GM23338 (cell line): Measurements from ENCODE around the gene ALDH1B1.

ENCODE experiments used
- CREB1 ChIP-seq: fragments of 250-450 bp; sonication (Bioruptor Pico); IDR thresholded peaks from 2 replicates; pipeline ENCODE4 v1.5.0; 2020; ENCODE audit warnings: low read depth, mild to moderate bottlenecking, moderate library complexity
- EZH2 ChIP-seq: fragments of 200-600 bp; sonication (generic); IDR thresholded peaks from one replicate; pipeline ENCODE4 v1.8.0; 2017; ENCODE audit warnings: antibody characterized with exemption, mild to moderate bottlenecking, low read depth; ENCODE audit not compliant: unreplicated experiment
- EZH2phosphoT487 ChIP-seq: fragments of 200-600 bp; sonication (generic); IDR thresholded peaks from one replicate; pipeline ENCODE4 v1.8.1; 2018; ENCODE audit warnings: antibody characterized with exemption; ENCODE audit not compliant: unreplicated experiment
- JUNB ChIP-seq: IDR thresholded peaks from one replicate; pipeline ENCODE4 v1.6.1; 2016; ENCODE audit warnings: antibody characterized with exemption; ENCODE audit not compliant: unreplicated experiment
- NANOG ChIP-seq: IDR thresholded peaks from 2 replicates; pipeline ENCODE4 v1.6.1; 2016; ENCODE audit warnings: antibody characterized with exemption, borderline replicate concordance
- POLR2AphosphoS5 ChIP-seq: IDR thresholded peaks from 2 replicates; pipeline ENCODE4 v1.6.1; 2016; ENCODE audit warnings: antibody characterized with exemption, low read depth
- STAT1 ChIP-seq: IDR thresholded peaks from one replicate; pipeline ENCODE4 v1.6.1; 2016; ENCODE audit warnings: antibody characterized with exemption; ENCODE audit not compliant: unreplicated experiment
- ZNF114 ChIP-seq: fragments of 250-450 bp; sonication (Bioruptor Pico); IDR thresholded peaks from 2 replicates; pipeline ENCODE4 v1.5.0; 2020; ENCODE audit warnings: mild to moderate bottlenecking, moderate library complexity
- ZNF331 ChIP-seq: fragments of 250-450 bp; sonication (Bioruptor Pico); IDR thresholded peaks from 2 replicates; pipeline ENCODE4 v1.5.0; 2020; ENCODE audit warnings: low read depth, mild to moderate bottlenecking, moderate library complexity
- TF ChIP-seq, protein P1 (sequence below), 2 experiments: fragments of 200-600 bp in 1 of 2; sonication (generic) in 1 of 2; conservative IDR thresholded peaks; 2 replicates each; pipeline versions ENCODE4 v1.5.1 to v1.6.1; 2016 to 2017; ENCODE audit warnings: antibody characterized with exemption in 2 of 2, low read depth in 2 of 2, mild to moderate bottlenecking in 2 of 2, moderate library complexity in 1 of 2
- TF ChIP-seq, protein P2 (sequence below): IDR thresholded peaks from one replicate; pipeline ENCODE4 v1.6.1; 2018; ENCODE audit warnings: antibody characterized with exemption; ENCODE audit not compliant: unreplicated experiment
- TF ChIP-seq, protein P3 (sequence below): fragments of 250-450 bp; sonication (Bioruptor Pico); IDR thresholded peaks from 2 replicates; pipeline ENCODE4 v1.5.0; 2020; ENCODE audit warnings: mild to moderate bottlenecking, moderate library complexity
- TF ChIP-seq, protein P4 (sequence below): IDR thresholded peaks from 2 replicates; pipeline ENCODE4 v1.6.1; 2016; ENCODE audit warnings: antibody characterized with exemption

DNA sequence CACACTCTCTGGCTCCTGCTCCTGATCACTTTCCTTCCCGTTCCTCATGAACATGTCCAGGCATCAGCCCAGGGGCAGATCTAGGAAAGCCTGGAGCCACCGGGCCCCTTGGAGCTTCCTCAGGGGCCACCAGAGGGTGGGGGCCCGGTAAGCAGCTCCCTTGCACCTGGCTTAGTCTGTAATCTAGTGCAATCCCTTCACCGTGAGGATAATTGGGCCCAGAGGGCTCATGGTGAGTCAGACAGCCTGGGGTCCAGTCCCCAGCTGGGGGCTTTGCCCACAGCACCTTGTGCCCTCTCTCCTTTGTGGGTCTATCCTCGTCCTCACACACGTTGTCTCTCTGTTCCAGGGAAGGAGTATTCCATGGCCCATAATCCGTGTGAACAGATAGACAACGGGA, 10.4 kb upstream of the ALDH1B1 start:
- TF ChIP-seq, protein P1, sequence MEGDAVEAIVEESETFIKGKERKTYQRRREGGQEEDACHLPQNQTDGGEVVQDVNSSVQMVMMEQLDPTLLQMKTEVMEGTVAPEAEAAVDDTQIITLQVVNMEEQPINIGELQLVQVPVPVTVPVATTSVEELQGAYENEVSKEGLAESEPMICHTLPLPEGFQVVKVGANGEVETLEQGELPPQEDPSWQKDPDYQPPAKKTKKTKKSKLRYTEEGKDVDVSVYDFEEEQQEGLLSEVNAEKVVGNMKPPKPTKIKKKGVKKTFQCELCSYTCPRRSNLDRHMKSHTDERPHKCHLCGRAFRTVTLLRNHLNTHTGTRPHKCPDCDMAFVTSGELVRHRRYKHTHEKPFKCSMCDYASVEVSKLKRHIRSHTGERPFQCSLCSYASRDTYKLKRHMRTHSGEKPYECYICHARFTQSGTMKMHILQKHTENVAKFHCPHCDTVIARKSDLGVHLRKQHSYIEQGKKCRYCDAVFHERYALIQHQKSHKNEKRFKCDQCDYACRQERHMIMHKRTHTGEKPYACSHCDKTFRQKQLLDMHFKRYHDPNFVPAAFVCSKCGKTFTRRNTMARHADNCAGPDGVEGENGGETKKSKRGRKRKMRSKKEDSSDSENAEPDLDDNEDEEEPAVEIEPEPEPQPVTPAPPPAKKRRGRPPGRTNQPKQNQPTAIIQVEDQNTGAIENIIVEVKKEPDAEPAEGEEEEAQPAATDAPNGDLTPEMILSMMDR (conservative IDR thresholded peaks at IDR 0.05; ENCODE audit: low read depth in 2 of 2), result no peak
- TF ChIP-seq, protein P2, sequence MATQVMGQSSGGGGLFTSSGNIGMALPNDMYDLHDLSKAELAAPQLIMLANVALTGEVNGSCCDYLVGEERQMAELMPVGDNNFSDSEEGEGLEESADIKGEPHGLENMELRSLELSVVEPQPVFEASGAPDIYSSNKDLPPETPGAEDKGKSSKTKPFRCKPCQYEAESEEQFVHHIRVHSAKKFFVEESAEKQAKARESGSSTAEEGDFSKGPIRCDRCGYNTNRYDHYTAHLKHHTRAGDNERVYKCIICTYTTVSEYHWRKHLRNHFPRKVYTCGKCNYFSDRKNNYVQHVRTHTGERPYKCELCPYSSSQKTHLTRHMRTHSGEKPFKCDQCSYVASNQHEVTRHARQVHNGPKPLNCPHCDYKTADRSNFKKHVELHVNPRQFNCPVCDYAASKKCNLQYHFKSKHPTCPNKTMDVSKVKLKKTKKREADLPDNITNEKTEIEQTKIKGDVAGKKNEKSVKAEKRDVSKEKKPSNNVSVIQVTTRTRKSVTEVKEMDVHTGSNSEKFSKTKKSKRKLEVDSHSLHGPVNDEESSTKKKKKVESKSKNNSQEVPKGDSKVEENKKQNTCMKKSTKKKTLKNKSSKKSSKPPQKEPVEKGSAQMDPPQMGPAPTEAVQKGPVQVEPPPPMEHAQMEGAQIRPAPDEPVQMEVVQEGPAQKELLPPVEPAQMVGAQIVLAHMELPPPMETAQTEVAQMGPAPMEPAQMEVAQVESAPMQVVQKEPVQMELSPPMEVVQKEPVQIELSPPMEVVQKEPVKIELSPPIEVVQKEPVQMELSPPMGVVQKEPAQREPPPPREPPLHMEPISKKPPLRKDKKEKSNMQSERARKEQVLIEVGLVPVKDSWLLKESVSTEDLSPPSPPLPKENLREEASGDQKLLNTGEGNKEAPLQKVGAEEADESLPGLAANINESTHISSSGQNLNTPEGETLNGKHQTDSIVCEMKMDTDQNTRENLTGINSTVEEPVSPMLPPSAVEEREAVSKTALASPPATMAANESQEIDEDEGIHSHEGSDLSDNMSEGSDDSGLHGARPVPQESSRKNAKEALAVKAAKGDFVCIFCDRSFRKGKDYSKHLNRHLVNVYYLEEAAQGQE, result no peak
- TF ChIP-seq JUNB, result no peak
- TF ChIP-seq POLR2AphosphoS5, result no peak
- no peak for TF ChIP-seq CREB1 (CRISPR knock-in tag)
- no peak for TF ChIP-seq ZNF114 (CRISPR knock-in tag)
- no peak for TF ChIP-seq EZH2phosphoT487
- no peak for TF ChIP-seq STAT1
- no peak for TF ChIP-seq EZH2
- TF ChIP-seq, protein P3, sequence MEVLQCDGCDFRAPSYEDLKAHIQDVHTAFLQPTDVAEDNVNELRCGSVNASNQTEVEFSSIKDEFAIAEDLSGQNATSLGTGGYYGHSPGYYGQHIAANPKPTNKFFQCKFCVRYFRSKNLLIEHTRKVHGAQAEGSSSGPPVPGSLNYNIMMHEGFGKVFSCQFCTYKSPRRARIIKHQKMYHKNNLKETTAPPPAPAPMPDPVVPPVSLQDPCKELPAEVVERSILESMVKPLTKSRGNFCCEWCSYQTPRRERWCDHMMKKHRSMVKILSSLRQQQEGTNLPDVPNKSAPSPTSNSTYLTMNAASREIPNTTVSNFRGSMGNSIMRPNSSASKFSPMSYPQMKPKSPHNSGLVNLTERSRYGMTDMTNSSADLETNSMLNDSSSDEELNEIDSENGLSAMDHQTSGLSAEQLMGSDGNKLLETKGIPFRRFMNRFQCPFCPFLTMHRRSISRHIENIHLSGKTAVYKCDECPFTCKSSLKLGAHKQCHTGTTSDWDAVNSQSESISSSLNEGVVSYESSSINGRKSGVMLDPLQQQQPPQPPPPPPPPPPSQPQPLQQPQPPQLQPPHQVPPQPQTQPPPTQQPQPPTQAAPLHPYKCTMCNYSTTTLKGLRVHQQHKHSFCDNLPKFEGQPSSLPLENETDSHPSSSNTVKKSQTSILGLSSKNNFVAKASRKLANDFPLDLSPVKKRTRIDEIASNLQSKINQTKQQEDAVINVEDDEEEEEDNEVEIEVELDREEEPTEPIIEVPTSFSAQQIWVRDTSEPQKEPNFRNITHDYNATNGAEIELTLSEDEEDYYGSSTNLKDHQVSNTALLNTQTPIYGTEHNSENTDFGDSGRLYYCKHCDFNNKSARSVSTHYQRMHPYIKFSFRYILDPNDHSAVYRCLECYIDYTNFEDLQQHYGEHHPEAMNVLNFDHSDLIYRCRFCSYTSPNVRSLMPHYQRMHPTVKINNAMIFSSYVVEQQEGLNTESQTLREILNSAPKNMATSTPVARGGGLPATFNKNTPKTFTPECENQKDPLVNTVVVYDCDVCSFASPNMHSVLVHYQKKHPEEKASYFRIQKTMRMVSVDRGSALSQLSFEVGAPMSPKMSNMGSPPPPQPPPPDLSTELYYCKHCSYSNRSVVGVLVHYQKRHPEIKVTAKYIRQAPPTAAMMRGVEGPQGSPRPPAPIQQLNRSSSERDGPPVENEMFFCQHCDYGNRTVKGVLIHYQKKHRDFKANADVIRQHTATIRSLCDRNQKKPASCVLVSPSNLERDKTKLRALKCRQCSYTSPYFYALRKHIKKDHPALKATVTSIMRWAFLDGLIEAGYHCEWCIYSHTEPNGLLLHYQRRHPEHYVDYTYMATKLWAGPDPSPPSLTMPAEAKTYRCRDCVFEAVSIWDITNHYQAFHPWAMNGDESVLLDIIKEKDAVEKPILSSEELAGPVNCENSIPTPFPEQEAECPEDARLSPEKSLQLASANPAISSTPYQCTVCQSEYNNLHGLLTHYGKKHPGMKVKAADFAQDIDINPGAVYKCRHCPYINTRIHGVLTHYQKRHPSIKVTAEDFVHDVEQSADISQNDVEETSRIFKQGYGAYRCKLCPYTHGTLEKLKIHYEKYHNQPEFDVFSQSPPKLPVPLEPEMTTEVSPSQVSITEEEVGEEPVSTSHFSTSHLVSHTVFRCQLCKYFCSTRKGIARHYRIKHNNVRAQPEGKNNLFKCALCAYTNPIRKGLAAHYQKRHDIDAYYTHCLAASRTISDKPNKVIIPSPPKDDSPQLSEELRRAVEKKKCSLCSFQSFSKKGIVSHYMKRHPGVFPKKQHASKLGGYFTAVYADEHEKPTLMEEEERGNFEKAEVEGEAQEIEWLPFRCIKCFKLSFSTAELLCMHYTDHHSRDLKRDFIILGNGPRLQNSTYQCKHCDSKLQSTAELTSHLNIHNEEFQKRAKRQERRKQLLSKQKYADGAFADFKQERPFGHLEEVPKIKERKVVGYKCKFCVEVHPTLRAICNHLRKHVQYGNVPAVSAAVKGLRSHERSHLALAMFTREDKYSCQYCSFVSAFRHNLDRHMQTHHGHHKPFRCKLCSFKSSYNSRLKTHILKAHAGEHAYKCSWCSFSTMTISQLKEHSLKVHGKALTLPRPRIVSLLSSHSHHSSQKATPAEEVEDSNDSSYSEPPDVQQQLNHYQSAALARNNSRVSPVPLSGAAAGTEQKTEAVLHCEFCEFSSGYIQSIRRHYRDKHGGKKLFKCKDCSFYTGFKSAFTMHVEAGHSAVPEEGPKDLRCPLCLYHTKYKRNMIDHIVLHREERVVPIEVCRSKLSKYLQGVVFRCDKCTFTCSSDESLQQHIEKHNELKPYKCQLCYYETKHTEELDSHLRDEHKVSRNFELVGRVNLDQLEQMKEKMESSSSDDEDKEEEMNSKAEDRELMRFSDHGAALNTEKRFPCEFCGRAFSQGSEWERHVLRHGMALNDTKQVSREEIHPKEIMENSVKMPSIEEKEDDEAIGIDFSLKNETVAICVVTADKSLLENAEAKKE, result no peak
- TF ChIP-seq NANOG, result no peak
- TF ChIP-seq, protein P4, sequence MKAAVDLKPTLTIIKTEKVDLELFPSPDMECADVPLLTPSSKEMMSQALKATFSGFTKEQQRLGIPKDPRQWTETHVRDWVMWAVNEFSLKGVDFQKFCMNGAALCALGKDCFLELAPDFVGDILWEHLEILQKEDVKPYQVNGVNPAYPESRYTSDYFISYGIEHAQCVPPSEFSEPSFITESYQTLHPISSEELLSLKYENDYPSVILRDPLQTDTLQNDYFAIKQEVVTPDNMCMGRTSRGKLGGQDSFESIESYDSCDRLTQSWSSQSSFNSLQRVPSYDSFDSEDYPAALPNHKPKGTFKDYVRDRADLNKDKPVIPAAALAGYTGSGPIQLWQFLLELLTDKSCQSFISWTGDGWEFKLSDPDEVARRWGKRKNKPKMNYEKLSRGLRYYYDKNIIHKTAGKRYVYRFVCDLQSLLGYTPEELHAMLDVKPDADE, result no peak
- no peak for TF ChIP-seq ZNF331 (CRISPR knock-in tag)
